MM.1S (cell line): ENCODE results near the gene G6PC1.

Experiments
- EZH2 ChIP-seq: fragments of 300-600 bp; sonication (generic); optimal IDR thresholded peaks from 2 replicates; pipeline ENCODE3; 2017; ENCODE audit warnings: low read depth, mild to moderate bottlenecking, antibody characterized with exemption, low read length, mixed read lengths
- EZH2phosphoT487 ChIP-seq: fragments of 300-600 bp; sonication (generic); IDR thresholded peaks from 2 replicates; pipeline ENCODE4 v1.6.1; 2018; ENCODE audit warnings: antibody characterized with exemption, low read length
- TF ChIP-seq, protein P1 (sequence below): fragments of 300-600 bp; sonication (generic); IDR thresholded peaks from 2 replicates; pipeline ENCODE4 v1.5.1; 2016; ENCODE audit warnings: antibody characterized with exemption, low read length, mixed read lengths

DNA sequence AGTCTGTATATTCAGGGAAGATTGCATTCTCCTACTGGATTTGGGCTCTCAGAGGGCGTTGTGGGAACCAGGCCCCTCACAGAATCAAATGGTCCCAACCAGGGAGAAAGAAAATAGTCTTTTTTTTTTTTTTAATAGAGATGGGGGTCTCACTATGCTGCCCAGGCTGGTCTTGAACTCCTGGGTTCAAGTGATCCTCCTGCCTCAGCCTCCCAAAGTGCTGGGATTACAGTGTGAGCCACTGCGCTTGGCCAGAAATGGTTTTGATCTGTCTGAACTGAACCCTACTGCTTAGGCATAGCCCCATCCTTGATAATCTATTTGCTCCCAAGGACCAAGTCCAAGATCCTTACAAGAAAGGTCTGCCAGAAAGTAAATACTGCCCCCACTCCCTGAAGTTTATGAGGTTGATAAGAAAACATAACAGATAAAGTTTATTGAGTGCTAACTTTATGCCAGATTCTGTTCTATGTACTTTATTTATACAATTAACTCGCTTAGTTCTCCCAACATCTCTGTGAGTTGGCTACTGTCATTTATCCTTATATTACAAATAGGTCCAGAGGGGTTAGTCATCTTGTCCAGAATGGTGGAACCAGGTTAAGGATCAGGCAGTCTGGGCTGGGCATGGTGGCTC lies 13.5 kb downstream of the G6PC1 start:
- TF ChIP-seq, protein P1, sequence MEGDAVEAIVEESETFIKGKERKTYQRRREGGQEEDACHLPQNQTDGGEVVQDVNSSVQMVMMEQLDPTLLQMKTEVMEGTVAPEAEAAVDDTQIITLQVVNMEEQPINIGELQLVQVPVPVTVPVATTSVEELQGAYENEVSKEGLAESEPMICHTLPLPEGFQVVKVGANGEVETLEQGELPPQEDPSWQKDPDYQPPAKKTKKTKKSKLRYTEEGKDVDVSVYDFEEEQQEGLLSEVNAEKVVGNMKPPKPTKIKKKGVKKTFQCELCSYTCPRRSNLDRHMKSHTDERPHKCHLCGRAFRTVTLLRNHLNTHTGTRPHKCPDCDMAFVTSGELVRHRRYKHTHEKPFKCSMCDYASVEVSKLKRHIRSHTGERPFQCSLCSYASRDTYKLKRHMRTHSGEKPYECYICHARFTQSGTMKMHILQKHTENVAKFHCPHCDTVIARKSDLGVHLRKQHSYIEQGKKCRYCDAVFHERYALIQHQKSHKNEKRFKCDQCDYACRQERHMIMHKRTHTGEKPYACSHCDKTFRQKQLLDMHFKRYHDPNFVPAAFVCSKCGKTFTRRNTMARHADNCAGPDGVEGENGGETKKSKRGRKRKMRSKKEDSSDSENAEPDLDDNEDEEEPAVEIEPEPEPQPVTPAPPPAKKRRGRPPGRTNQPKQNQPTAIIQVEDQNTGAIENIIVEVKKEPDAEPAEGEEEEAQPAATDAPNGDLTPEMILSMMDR, result no peak
- TF ChIP-seq EZH2phosphoT487 (no peak), EZH2 (no peak)
